NCI-H1048 (cell line): ENCODE data around the gene MAL.

Experiments
- DNase-seq: peaks from one replicate; lab custom pipeline; 2025; lab: John Stamatoyannopoulos, UW

MAL gene

GRCh38 chr2:94996305-94997100 is 29.0 kb upstream of the MAL start:
- no peak for DNase-seq

- DNase-seq = no peak
Observed at GRCh38 chr2:94997981-94998930, 27.3 kb upstream of the MAL start.

- DNase-seq = no peak
Observed at GRCh38 chr2:94999431-94999883, 26.1 kb upstream of the MAL start.

GRCh38 chr2:95001051-95001562 is 24.4 kb upstream of the MAL start:
- DNase-seq = no peak

GRCh38 chr2:95001701-95002100 is 23.8 kb upstream of the MAL start:
- no peak for DNase-seq

GRCh38 chr2:95002498-95002897 is 23.0 kb upstream of the MAL start:
- DNase-seq = no peak

GRCh38 chr2:95004287-95004686 is 21.2 kb upstream of the MAL start:
- no peak for DNase-seq

GRCh38 chr2:95004711-95005110 is 20.8 kb upstream of the MAL start:
- no peak for DNase-seq

- DNase-seq = no peak
Observed at GRCh38 chr2:95005726-95006125, 19.8 kb upstream of the MAL start.

GRCh38 chr2:95006588-95006987 is 18.9 kb upstream of the MAL start:
- DNase-seq = no peak

- no peak for DNase-seq
Observed at GRCh38 chr2:95007031-95007609, 18.4 kb upstream of the MAL start.

- no peak for DNase-seq
Observed at GRCh38 chr2:95007822-95008221, 17.7 kb upstream of the MAL start.

- no peak for DNase-seq
Observed at GRCh38 chr2:95008306-95008705, 17.2 kb upstream of the MAL start.

- no peak for DNase-seq
Observed at GRCh38 chr2:95008996-95009395, 16.5 kb upstream of the MAL start.

- DNase-seq = no peak
Observed at GRCh38 chr2:95009412-95009811, 16.1 kb upstream of the MAL start.

GRCh38 chr2:95010126-95010525 is 15.4 kb upstream of the MAL start:
- no peak for DNase-seq

GRCh38 chr2:95010718-95011117 is 14.8 kb upstream of the MAL start:
- DNase-seq = no peak

- DNase-seq = no peak
Observed at GRCh38 chr2:95012881-95013550, 12.5 kb upstream of the MAL start.

GRCh38 chr2:95013726-95014125 is 11.8 kb upstream of the MAL start:
- no peak for DNase-seq

- no peak for DNase-seq
Observed at GRCh38 chr2:95014126-95014708, 11.3 kb upstream of the MAL start.

GRCh38 chr2:95015261-95015912 is 10.1 kb upstream of the MAL start:
- no peak for DNase-seq
